Measurements from ENCODE around the gene PEAK3. TPM values are rescaled to one million over a fixed set of nuclear protein-coding genes. Genes with fewer than 3 reads are reported as not detected.

PEAK3 gene
- total and polyA plus RNA-seq, 10 of the 15 experiments (the other 5 are each of a cell fraction or from before 2014, with no cell fraction given), result 0.03 to 0.10 (median 0.05) TPM; not detected in 7

- TF ChIP-seq CUX1 (IDR thresholded peaks at IDR 0.05; ENCODE audit: insufficient replicate concordance, low read depth, low read length) (no peak), MLLT1 (IDR thresholded peaks at IDR 0.05) (no peak), SPI1 (IDR thresholded peaks at IDR 0.05; ENCODE audit: borderline replicate concordance, insufficient read depth, low read depth, low read length) (no peak), SIX5 (IDR thresholded peaks at IDR 0.05; ENCODE audit: low read depth, low read length, severe bottlenecking) (peak; percentile 79), EED (IDR thresholded peaks at IDR 0.05; ENCODE audit: low read depth) (no peak), ZNF217 (IDR thresholded peaks at IDR 0.05) (no peak), NR2C1 (IDR thresholded peaks at IDR 0.05) (peak; percentile 97), TCF12 (IDR thresholded peaks at IDR 0.05; ENCODE audit: low read depth, low read length) (peak; percentile 58; the same call in 1 of the 2 replicates), JUNB (IDR thresholded peaks at IDR 0.05) (no peak), BACH1 (IDR thresholded peaks at IDR 0.05; ENCODE audit: borderline replicate concordance) (peak; percentile 96), KAT2A (conservative IDR thresholded peaks at IDR 0.05; ENCODE audit: control insufficient read depth, low read depth, low read length) (no peak), RELA (IDR thresholded peaks at IDR 0.05; ENCODE audit: borderline replicate concordance, partially characterized antibody) (peak; percentile 60), PML (IDR thresholded peaks at IDR 0.05; ENCODE audit: low read length) (peak; percentile 46; the same call in 1 of the 2 replicates), TCF3 (IDR thresholded peaks at IDR 0.05; ENCODE audit: borderline replicate concordance, insufficient read depth, low read depth, low read length) (no peak; the same call in 1 of the 2 replicates), BHLHE40 (IDR thresholded peaks at IDR 0.05; ENCODE audit: borderline replicate concordance in 1 of 2, low read depth in 2 of 2, low read length in 1 of 2) (peak; percentile 53 to 73; a peak in 3 of 4 replicates), USF1 (IDR thresholded peaks at IDR 0.05; ENCODE audit: borderline replicate concordance, extremely low read length, insufficient read depth, low read depth, low read length) (no peak)
- TF ChIP-seq, protein P1, sequence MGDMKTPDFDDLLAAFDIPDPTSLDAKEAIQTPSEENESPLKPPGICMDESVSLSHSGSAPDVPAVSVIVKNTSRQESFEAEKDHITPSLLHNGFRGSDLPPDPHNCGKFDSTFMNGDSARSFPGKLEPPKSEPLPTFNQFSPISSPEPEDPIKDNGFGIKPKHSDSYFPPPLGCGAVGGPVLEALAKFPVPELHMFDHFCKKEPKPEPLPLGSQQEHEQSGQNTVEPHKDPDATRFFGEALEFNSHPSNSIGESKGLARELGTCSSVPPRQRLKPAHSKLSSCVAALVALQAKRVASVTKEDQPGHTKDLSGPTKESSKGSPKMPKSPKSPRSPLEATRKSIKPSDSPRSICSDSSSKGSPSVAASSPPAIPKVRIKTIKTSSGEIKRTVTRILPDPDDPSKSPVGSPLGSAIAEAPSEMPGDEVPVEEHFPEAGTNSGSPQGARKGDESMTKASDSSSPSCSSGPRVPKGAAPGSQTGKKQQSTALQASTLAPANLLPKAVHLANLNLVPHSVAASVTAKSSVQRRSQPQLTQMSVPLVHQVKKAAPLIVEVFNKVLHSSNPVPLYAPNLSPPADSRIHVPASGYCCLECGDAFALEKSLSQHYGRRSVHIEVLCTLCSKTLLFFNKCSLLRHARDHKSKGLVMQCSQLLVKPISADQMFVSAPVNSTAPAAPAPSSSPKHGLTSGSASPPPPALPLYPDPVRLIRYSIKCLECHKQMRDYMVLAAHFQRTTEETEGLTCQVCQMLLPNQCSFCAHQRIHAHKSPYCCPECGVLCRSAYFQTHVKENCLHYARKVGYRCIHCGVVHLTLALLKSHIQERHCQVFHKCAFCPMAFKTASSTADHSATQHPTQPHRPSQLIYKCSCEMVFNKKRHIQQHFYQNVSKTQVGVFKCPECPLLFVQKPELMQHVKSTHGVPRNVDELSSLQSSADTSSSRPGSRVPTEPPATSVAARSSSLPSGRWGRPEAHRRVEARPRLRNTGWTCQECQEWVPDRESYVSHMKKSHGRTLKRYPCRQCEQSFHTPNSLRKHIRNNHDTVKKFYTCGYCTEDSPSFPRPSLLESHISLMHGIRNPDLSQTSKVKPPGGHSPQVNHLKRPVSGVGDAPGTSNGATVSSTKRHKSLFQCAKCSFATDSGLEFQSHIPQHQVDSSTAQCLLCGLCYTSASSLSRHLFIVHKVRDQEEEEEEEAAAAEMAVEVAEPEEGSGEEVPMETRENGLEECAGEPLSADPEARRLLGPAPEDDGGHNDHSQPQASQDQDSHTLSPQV (IDR thresholded peaks at IDR 0.05), result peak; percentile 49; the same call in 1 of the 2 replicates
Observed at GRCh38 chr19:2273356-2274184, 8.4 kb downstream of the PEAK3 start (continued).
